Pancreas (tissue), 10 donors: ENCODE results near the gene SEMA7A. TPM values are rescaled to one million over a fixed set of nuclear protein-coding genes. Genes with fewer than 3 reads are reported as not detected.

Experiments
- ATAC-seq, 4 donors: fragments of 200-7000 bp; cut with Tn5 transposase; one replicate each; pipeline versions ENCODE4 v1.8.0 to v1.9.1; 2020; ENCODE audit warnings: mild to moderate bottlenecking in 4 of 4, moderate library complexity in 4 of 4
- DNase-seq, 6 donors: peaks; one replicate each; pipeline ENCODE4 v3.0.0-alpha.2; 2020
- FAIRE-seq: peaks from 2 replicates; lab custom pipeline; 2012; peaks lifted over from hg19 to GRCh38; lab: Jason Lieb, UNC
- H3K27ac ChIP-seq, 4 donors: fragments of 200-600 bp; sonication (generic); 1 replicate in 3 of 4; 2 replicates in 1 of 4; pipeline versions ENCODE4 v1.5.0 to v1.8.0; 2020
- H3K27me3 ChIP-seq, 4 donors: fragments of 200-600 bp; one replicate each; pipeline ENCODE4 v1.8.0; 2021
- H3K36me3 ChIP-seq, 3 donors: fragments of 200-600 bp; sonication (generic) in 1 of 3; one replicate each; pipeline versions ENCODE4 v1.5.0 to v1.8.0; 2020 to 2021
- H3K4me1 ChIP-seq, 3 donors: fragments of 200-600 bp; one replicate each; pipeline ENCODE4 v1.8.0; 2021
- H3K4me3 ChIP-seq, 4 donors: fragments of 200-600 bp; sonication (generic) in 2 of 4; one replicate each; pipeline versions ENCODE4 v1.5.0 to v1.8.0; 2020 to 2021
- H3K9me3 ChIP-seq, 4 donors: fragments of 200-600 bp; one replicate each; pipeline ENCODE4 v1.8.0; 2021
- CTCF ChIP-seq, 4 donors: fragments of 200-600 bp; sonication (generic) in 3 of 4; IDR thresholded peaks; one replicate each; pipeline versions ENCODE4 v1.5.0 to v1.8.0; 2021; ENCODE audit warnings: antibody characterized with exemption in 4 of 4
- WGBS, 2 donors: extraction: QIAGEN DNeasy Blood & Tissue Kit; methylation state at CpG; one replicate each; pipeline ENCODE4 v1.1.7; 2013; 5-methylcytosine and 5-hydroxymethylcytosine counted together
- intact Hi-C, 3 donors: fragments of 100-400 bp; cut with DNase I; formaldehyde crosslinking; loops; one replicate each; pipeline versions ENCODE4 v1.11.1 to v1.14.2; 2022
- polyA plus RNA-seq, 2 donors: library from polyadenylated mRNA; stranded (reverse); fragments of 200-250 nt; gene quantifications; one replicate each; pipeline ENCODE4 v1.2.3, GENCODE V29; 2013
- total RNA-seq, 6 donors: library from RNA; stranded (reverse); fragmentation: NEBNext Ultra II Directional in 4 of 6; extraction: Animal tissue kit (Norgen Biotek cat#: 25700) in 4 of 6; gene quantifications; one replicate each; pipeline versions ENCODE4 v1.2.1 to v1.2.4, GENCODE V29; 2021 to 2023
- donor health status: healthy with polysubstance abuse.
- donor health status: DM: no; HTN: no; CAD: no; lungs with moderate emphysema.
- donor health status: DM: no; HTN: no; CAD: no.
- donor health status: control.
- donor health status: control.
- donor health status: Bipolar disorder and iron deficiency.
- donor health status: DM: yes; HTN: yes; CAD: no.
- donor health status: DM: no; HTN: no; CAD: no.
- donor health status: DM: no; HTN: no; CAD: no.
- donor health status: DM: yes; HTN: yes; CAD: no.

Gene SEMA7A
- total and polyA plus RNA-seq, 8 donors, result 0.37 to 5.6 (median 0.76) TPM

GRCh38 chr15:74394090-74394846 is 39.5 kb downstream of the SEMA7A start:
- no peaks in the 10 kb centered on the region for H3K4me1 ChIP-seq
- ATAC-seq, result no peak
- FAIRE-seq, result no peak
- TF ChIP-seq CTCF (IDR thresholded peaks at IDR 0.05), result no peak
- no peaks in the 10 kb centered on the region for H3K9me3 ChIP-seq
- intact Hi-C loops, result no loop called here
- H3K36me3 ChIP-seq, result no peaks in the 10 kb centered on the region
- no peak overlapping the region for H3K4me3 ChIP-seq
- H3K27ac ChIP-seq, result no peak overlapping the region
- DNase-seq, result no peak
- no peaks in the 10 kb centered on the region for H3K27me3 ChIP-seq
- 63 to 74% methylated on average over 11 of the region's 11 CpGs for WGBS, 2 donors

GRCh38 chr15:74393423-74393822 is 40.3 kb downstream of the SEMA7A start:
- WGBS, 2 donors, result 74 to 79% methylated on average over 13 of the region's 13 CpGs
- FAIRE-seq, result no peak

GRCh38 chr15:74392902-74393301 is 40.9 kb downstream of the SEMA7A start:
- 74 to 84% methylated on average over 7 of the region's 7 CpGs for WGBS, 2 donors
- no peaks in the 10 kb centered on the region for H3K4me1 ChIP-seq
- no peak overlapping the region for H3K27ac ChIP-seq
- H3K36me3 ChIP-seq, result no peaks in the 10 kb centered on the region
- no peak for TF ChIP-seq CTCF (IDR thresholded peaks at IDR 0.05)
- no peak for ATAC-seq
- no peaks in the 10 kb centered on the region for H3K27me3 ChIP-seq
- no peaks in the 10 kb centered on the region for H3K9me3 ChIP-seq
- DNase-seq, result no peak
- intact Hi-C loops, result no loop called here
- H3K4me3 ChIP-seq, result no peak overlapping the region
- no peak for FAIRE-seq

More at GRCh38 chr15:74393423-74393822, 40.3 kb downstream of the SEMA7A start:
- no peak for TF ChIP-seq CTCF (IDR thresholded peaks at IDR 0.05)
- Histone ChIP-seq H3K36me3 (no peaks in the 10 kb centered on the region), H3K4me3 (no peak overlapping the region), H3K9me3 (no peaks in the 10 kb centered on the region), H3K27ac (no peak overlapping the region), H3K4me1 (no peaks in the 10 kb centered on the region), H3K27me3 (no peaks in the 10 kb centered on the region)
- ATAC-seq (no peak), DNase-seq (no peak)
- intact Hi-C loops, result no loop called here

- H3K4me3 ChIP-seq, result no peak overlapping the region
- ATAC-seq, result no peak
- DNase-seq, result no peak
- H3K9me3 ChIP-seq, result no peaks in the 10 kb centered on the region
- no peak for TF ChIP-seq CTCF (IDR thresholded peaks at IDR 0.05)
- H3K27ac ChIP-seq, result no peak overlapping the region
- no peaks in the 10 kb centered on the region for H3K36me3 ChIP-seq
- no peak for FAIRE-seq
- WGBS, 2 donors, result 51 to 59% methylated on average over 7 to 8 of the region's 8 CpGs
- intact Hi-C loops, result no loop called here
- no peaks in the 10 kb centered on the region for H3K4me1 ChIP-seq
- H3K27me3 ChIP-seq, result no peaks in the 10 kb centered on the region
Observed at GRCh38 chr15:74392451-74392830, 41.3 kb downstream of the SEMA7A start.
